T-cell (primary cell): ENCODE data around the gene UBE2Q2. TPM values are rescaled to one million over a fixed set of nuclear protein-coding genes. Genes with fewer than 3 reads are reported as not detected.
"Not testable (repeated sequence)": the region's sequence is repeated elsewhere in the genome, so short reads cannot be mapped to it uniquely, and the experiment has no call there.

Experiments
- ATAC-seq, 4 experiments: fragments of 200-7000 bp in 3 of 4; fragments of 150-1000 bp in 1 of 4; cut with Tn5 transposase; replicated peaks in 1 of 4; 1 replicate in 3 of 4; 2 replicates in 1 of 4; pipeline ENCODE4 v1.10.0; 2021; ENCODE audit warnings: moderate library complexity in 3 of 4, mild to moderate bottlenecking in 2 of 4, moderate number of reproducible peaks in 1 of 4
- CTCF ChIA-PET, 2 donors: fragments of 300-600 bp; sonication (Branson Sonifier 250); formaldehyde crosslinking; loops; one replicate each; lab custom pipeline; 2022; ENCODE audit warnings: antibody characterized with exemption in 2 of 2; lab: Charles Lee
- POLR2A ChIA-PET, 2 donors: fragments of 300-600 bp; sonication (Branson Sonifier 250); formaldehyde crosslinking; loops; one replicate each; lab custom pipeline; 2022; ENCODE audit warnings: antibody characterized with exemption in 2 of 2; lab: Charles Lee
- DNase-seq, 35 experiments: peaks; one replicate each; pipeline versions ENCODE4 v3.0.0 to v3.0.0-alpha.2; 2013 to 2023
- H3K27ac ChIP-seq: one replicate; pipeline ENCODE4 v1.5.1; 2013; ENCODE audit warnings: low read length
- H3K27me3 ChIP-seq, 2 experiments: replicated peaks in 1 of 2; 1 replicate in 1 of 2; 2 replicates in 1 of 2; pipeline versions ENCODE4 v1.6.1 to v1.7.0; 2013; ENCODE audit warnings: low read length in 1 of 2, mixed read lengths in 1 of 2; ENCODE audit not compliant: control insufficient read depth in 2 of 2, insufficient read depth in 2 of 2; ENCODE audit errors: extremely low read depth in 1 of 2
- H3K36me3 ChIP-seq, 2 donors: 1 replicate in 1 of 2; 2 replicates in 1 of 2; pipeline versions ENCODE4 v1.6.1 to v1.7.0; 2013; ENCODE audit warnings: low read length in 1 of 2; ENCODE audit not compliant: control insufficient read depth in 2 of 2, insufficient read depth in 1 of 2; ENCODE audit errors: extremely low read depth in 1 of 2
- H3K4me1 ChIP-seq, 2 experiments: 1 replicate in 1 of 2; 2 replicates in 1 of 2; pipeline versions ENCODE4 v1.6.1 to v1.7.0; 2013; ENCODE audit warnings: low read length in 2 of 2, mixed read lengths in 1 of 2; ENCODE audit not compliant: insufficient read depth in 2 of 2, control insufficient read depth in 1 of 2; ENCODE audit errors: extremely low read depth in 1 of 2
- H3K4me3 ChIP-seq, 2 donors: 1 replicate in 1 of 2; 2 replicates in 1 of 2; pipeline versions ENCODE4 v1.5.1 to v1.7.0; 2013; ENCODE audit warnings: mild to moderate bottlenecking in 2 of 2, low read length in 1 of 2, moderate library complexity in 1 of 2; ENCODE audit not compliant: control insufficient read depth in 1 of 2; ENCODE audit errors: extremely low read depth in 1 of 2
- H3K9me3 ChIP-seq: 2 replicates; pipeline ENCODE4 v1.7.0; 2013
- H3K27ac Mint-ChIP-seq, 2 donors: one replicate each; pipeline ENCODE4 v1.8.0; 2020 to 2021; ENCODE audit warnings: mild to moderate bottlenecking in 2 of 2, mixed read lengths in 2 of 2
- H3K27me3 Mint-ChIP-seq, 2 donors: one replicate each; pipeline ENCODE4 v1.8.0; 2021 to 2022; ENCODE audit warnings: mixed read lengths in 2 of 2
- H3K36me3 Mint-ChIP-seq: one replicate; pipeline ENCODE4 v1.8.0; 2021; ENCODE audit warnings: mixed read lengths
- H3K4me1 Mint-ChIP-seq, 3 donors: one replicate each; pipeline ENCODE4 v1.8.0; 2020 to 2022; ENCODE audit warnings: mixed read lengths in 3 of 3, mild to moderate bottlenecking in 1 of 3
- H3K4me3 Mint-ChIP-seq, 3 donors: one replicate each; pipeline ENCODE4 v1.8.0; 2020 to 2022; ENCODE audit warnings: mild to moderate bottlenecking in 3 of 3, mixed read lengths in 3 of 3, moderate library complexity in 3 of 3
- H3K9me3 Mint-ChIP-seq, 3 donors: one replicate each; pipeline ENCODE4 v1.8.0; 2020 to 2022; ENCODE audit warnings: mixed read lengths in 3 of 3
- WGBS: methylation state at CpG from one replicate; pipeline ENCODE4 v1.1.5; 2013; ENCODE audit warnings: missing lambda C conversion rate; ENCODE audit not compliant: insufficient coverage; 5-methylcytosine and 5-hydroxymethylcytosine counted together
- total RNA-seq, 35 experiments: library from RNA in 6 of 35; stranded (reverse) in 6 of 35; fragments of 120-200 nt in 1 of 35; gene quantifications; one replicate each; pipeline versions ENCODE4 v1.2.1 to v1.2.4 and lab custom pipeline; 2013 to 2026

UBE2Q2 gene
- total RNA-seq, 5 donors from 2014 or later (not counting 1 experiment from before 2014, with no cell fraction given) = 28.6 to 40.9 (median 36.9) TPM

GRCh38 chr15:75868019-75868418 is 24.8 kb downstream of the UBE2Q2 start:
- H3K36me3 Mint-ChIP-seq = peaks cover 39% of the 10 kb centered on the region

GRCh38 chr15:75869446-75869845 is 26.2 kb downstream of the UBE2Q2 start:
- H3K4me1 Mint-ChIP-seq = peaks cover 27 to 41% (median 29%) of the 10 kb centered on the region in 3 donors
- no peak overlapping the region for H3K27ac ChIP-seq

More at GRCh38 chr15:75868019-75868418, 24.8 kb downstream of the UBE2Q2 start:
- Histone ChIP-seq H3K4me1 (peaks cover 0 to 5% of the 10 kb centered on the region in 2 experiments), H3K27me3 (no peaks in the 10 kb centered on the region), H3K4me3 (no peak overlapping the region), H3K27ac (no peak overlapping the region), H3K9me3 (no peaks in the 10 kb centered on the region), H3K36me3 (peaks cover 0 to 23% of the 10 kb centered on the region in 2 donors)
- no peaks in the 10 kb centered on the region for H3K27me3 Mint-ChIP-seq
- no peak for ATAC-seq
- CTCF ChIA-PET = no interaction called here
- no peak overlapping the region for H3K27ac Mint-ChIP-seq
- H3K4me3 Mint-ChIP-seq = no peak overlapping the region
- POLR2A ChIA-PET = no interaction called here
- H3K9me3 Mint-ChIP-seq = no peaks in the 10 kb centered on the region
- no CpG with 5 or more reads among the region's 3 CpGs for WGBS
- no peak for DNase-seq
- H3K4me1 Mint-ChIP-seq = peaks cover 36 to 42% (median 41%) of the 10 kb centered on the region in 3 donors

GRCh38 chr15:75871589-75871988 is 28.3 kb downstream of the UBE2Q2 start:
- H3K27ac ChIP-seq, ATAC-seq, H3K4me1 ChIP-seq, H3K4me3 Mint-ChIP-seq, CTCF ChIA-PET, H3K4me3 ChIP-seq, H3K9me3 ChIP-seq, H3K27me3 ChIP-seq, H3K9me3 Mint-ChIP-seq, POLR2A ChIA-PET, H3K27me3 Mint-ChIP-seq, DNase-seq, H3K27ac Mint-ChIP-seq: not testable (repeated sequence)
- peaks cover 50% of the 10 kb centered on the region for H3K36me3 Mint-ChIP-seq
- H3K4me1 Mint-ChIP-seq = peaks cover 16 to 23% (median 19%) of the 10 kb centered on the region in 3 donors
- 89% methylated on average over 1 of the region's 1 CpG for WGBS
- peaks cover 0 to 40% of the 10 kb centered on the region in 2 donors for H3K36me3 ChIP-seq

More at GRCh38 chr15:75869446-75869845, 26.2 kb downstream of the UBE2Q2 start:
- no peak for DNase-seq
- H3K4me3 Mint-ChIP-seq = no peak overlapping the region
- H3K9me3 Mint-ChIP-seq = no peaks in the 10 kb centered on the region
- peaks cover 44% of the 10 kb centered on the region for H3K36me3 Mint-ChIP-seq
- H3K36me3 ChIP-seq = peaks cover 0 to 30% of the 10 kb centered on the region in 2 donors
- H3K27me3 Mint-ChIP-seq = no peaks in the 10 kb centered on the region
- ATAC-seq = no peak
- no peak overlapping the region for H3K27ac Mint-ChIP-seq
- CTCF ChIA-PET = interaction anchor here in 1 of 2 donors (0.5 kb wide), 1 partner anchor 131 kb away, joined by 3 read pairs; no protein-coding TSS in a partner anchor
- H3K27me3 ChIP-seq = no peaks in the 10 kb centered on the region
- no peaks in the 10 kb centered on the region for H3K9me3 ChIP-seq
- H3K4me3 ChIP-seq = no peak overlapping the region
- POLR2A ChIA-PET = no interaction called here
- H3K4me1 ChIP-seq = peaks cover 0 to 2% of the 10 kb centered on the region in 2 experiments

GRCh38 chr15:75872403-75872990 is 29.2 kb downstream of the UBE2Q2 start:
- Histone ChIP-seq H3K4me3 (no peak overlapping the region), H3K27me3 (no peaks in the 10 kb centered on the region), H3K4me1 (no peaks in the 10 kb centered on the region), H3K27ac (no peak overlapping the region), H3K9me3 (no peaks in the 10 kb centered on the region), H3K36me3 (peaks cover 0 to 36% of the 10 kb centered on the region in 2 donors)
- no CpG with 5 or more reads among the region's 4 CpGs for WGBS
- CTCF ChIA-PET = no interaction called here
- Mint-ChIP-seq H3K27me3 (no peaks in the 10 kb centered on the region), H3K4me3 (no peak overlapping the region), H3K4me1 (peaks cover 8 to 14% (median 10%) of the 10 kb centered on the region in 3 donors), H3K9me3 (no peaks in the 10 kb centered on the region), H3K27ac (no peak overlapping the region), H3K36me3 (peaks cover 49% of the 10 kb centered on the region)
- no peak for ATAC-seq
- POLR2A ChIA-PET = no interaction called here
- no peak for DNase-seq

- H3K27me3 ChIP-seq = no peaks in the 10 kb centered on the region
- no peak overlapping the region for H3K4me3 ChIP-seq
- Mint-ChIP-seq H3K9me3 (no peaks in the 10 kb centered on the region), H3K4me3 (no peak overlapping the region), H3K36me3 (peaks cover 49% of the 10 kb centered on the region), H3K27me3 (no peaks in the 10 kb centered on the region), H3K27ac (peak overlapping the region in 1 of 2 donors; percentile 34), H3K4me1 (peaks cover 0 to 6% (median 0%) of the 10 kb centered on the region in 3 donors)
- POLR2A ChIA-PET = no interaction called here
- H3K27ac ChIP-seq = no peak overlapping the region
- no peaks in the 10 kb centered on the region for H3K4me1 ChIP-seq
- H3K36me3 ChIP-seq = peaks cover 0 to 30% of the 10 kb centered on the region in 2 donors
- H3K9me3 ChIP-seq = no peaks in the 10 kb centered on the region
- DNase-seq (no peak), ATAC-seq (no peak)
- no CpG with 5 or more reads among the region's 1 CpG for WGBS
- CTCF ChIA-PET = interaction anchor here in 1 of 2 donors (0.5 kb wide), 1 partner anchor 56 kb away, joined by 3 read pairs; no protein-coding TSS in a partner anchor
Measured at GRCh38 chr15:75884041-75884440, 40.8 kb downstream of the UBE2Q2 start.

GRCh38 chr15:75887178-75887577 is 43.9 kb downstream of the UBE2Q2 start:
- Mint-ChIP-seq H3K9me3 (no peaks in the 10 kb centered on the region), H3K27me3 (no peaks in the 10 kb centered on the region), H3K36me3 (peaks cover 37% of the 10 kb centered on the region), H3K4me1 (peaks cover 6 to 12% (median 12%) of the 10 kb centered on the region in 3 donors), H3K27ac (no peak overlapping the region), H3K4me3 (no peak overlapping the region)
- Histone ChIP-seq H3K27ac (no peak overlapping the region), H3K4me3 (no peak overlapping the region), H3K9me3 (no peaks in the 10 kb centered on the region), H3K4me1 (no peaks in the 10 kb centered on the region), H3K27me3 (no peaks in the 10 kb centered on the region), H3K36me3 (peaks cover 0 to 26% of the 10 kb centered on the region in 2 donors)
- POLR2A ChIA-PET = interaction anchor here in 1 of 2 donors (0.8 kb wide), 1 partner anchor 40 kb away, joined by 3 read pairs; no protein-coding TSS in a partner anchor
- DNase-seq = no peak
- CTCF ChIA-PET = interaction anchor here in 1 of 2 donors (0.7 kb wide), 1 partner anchor 43 kb away, joined by 3 read pairs; no protein-coding TSS in a partner anchor
- ATAC-seq = no peak
- WGBS = 100% methylated on average over 1 of the region's 1 CpG
